ENCODE measurements around the gene ZNF280D.
"Not testable (repeated sequence)": the region's sequence is repeated elsewhere in the genome, so short reads cannot be mapped to it uniquely, and the experiment has no call there.

The ZNF280D gene, protein sequence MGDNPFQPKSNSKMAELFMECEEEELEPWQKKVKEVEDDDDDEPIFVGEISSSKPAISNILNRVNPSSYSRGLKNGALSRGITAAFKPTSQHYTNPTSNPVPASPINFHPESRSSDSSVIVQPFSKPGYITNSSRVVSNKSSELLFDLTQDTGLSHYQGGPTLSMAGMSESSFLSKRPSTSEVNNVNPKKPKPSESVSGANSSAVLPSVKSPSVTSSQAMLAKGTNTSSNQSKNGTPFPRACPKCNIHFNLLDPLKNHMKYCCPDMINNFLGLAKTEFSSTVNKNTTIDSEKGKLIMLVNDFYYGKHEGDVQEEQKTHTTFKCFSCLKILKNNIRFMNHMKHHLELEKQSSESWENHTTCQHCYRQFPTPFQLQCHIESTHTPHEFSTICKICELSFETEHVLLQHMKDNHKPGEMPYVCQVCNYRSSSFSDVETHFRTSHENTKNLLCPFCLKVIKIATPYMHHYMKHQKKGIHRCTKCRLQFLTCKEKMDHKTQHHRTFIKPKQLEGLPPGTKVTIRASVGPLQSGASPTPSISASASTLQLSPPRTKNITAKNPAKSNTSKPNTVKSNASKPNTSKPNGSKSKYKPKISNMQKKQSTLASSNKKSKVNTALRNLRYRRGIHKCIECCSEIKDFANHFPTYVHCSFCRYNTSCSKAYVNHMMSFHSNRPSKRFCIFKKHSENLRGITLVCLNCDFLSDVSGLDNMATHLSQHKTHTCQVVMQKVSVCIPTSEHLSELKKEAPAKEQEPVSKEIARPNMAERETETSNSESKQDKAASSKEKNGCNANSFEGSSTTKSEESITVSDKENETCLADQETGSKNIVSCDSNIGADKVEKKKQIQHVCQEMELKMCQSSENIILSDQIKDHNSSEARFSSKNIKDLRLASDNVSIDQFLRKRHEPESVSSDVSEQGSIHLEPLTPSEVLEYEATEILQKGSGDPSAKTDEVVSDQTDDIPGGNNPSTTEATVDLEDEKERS

DNA sequence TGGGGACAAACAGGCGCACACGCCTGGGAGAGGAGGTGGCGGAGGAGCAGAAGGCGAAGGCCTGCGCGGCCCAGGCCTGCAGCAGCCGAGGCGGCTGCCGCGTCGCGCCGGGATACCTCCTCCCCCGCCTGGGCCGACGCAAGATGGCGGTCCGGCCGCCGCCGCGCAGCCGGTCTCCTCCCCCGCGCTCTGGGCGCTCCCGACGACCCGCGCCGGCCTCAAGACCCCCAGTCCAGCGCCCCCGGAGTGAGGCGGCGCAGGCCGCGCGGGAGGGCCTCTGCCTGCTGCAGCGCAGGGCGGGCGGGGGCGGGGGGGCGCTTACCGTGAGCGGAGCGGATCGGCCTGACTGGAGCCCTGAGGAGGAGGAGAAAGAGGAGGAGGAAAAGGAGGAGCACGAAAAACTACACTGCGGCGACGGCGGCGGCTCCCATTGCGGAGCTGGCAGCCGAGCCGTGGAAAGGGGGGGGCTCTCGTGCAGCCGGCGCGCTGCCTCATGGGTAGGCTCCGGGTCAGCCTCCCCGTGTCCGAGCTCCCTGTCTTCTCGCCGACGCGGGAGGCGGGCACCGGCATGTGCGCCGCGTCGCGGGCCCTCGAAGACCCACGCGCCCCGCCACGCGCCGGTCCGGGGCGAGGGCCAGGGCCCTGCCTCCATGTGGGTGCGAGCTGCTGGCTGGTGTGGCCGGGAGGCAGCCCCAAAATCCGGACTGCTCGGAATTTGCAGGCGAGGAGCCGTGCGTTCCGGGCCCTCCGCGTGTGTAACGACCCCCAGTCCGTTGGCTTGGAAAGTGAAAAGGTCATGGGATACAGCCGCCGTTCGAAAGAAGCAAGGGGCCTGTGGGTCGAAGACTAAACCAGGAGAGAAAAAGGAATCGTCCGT lies at the start of gene ZNF280D:
TSS of gene ZNF280D (minus strand) at position 374 of the 877 bp plus-strand sequence. CDS start 26,400 bp downstream, outside the sequence.
- no peak for FAIRE-seq
- DNase-seq (ENCODE audit: insufficient read length, low spot score) = peak; percentile 65

DNA sequence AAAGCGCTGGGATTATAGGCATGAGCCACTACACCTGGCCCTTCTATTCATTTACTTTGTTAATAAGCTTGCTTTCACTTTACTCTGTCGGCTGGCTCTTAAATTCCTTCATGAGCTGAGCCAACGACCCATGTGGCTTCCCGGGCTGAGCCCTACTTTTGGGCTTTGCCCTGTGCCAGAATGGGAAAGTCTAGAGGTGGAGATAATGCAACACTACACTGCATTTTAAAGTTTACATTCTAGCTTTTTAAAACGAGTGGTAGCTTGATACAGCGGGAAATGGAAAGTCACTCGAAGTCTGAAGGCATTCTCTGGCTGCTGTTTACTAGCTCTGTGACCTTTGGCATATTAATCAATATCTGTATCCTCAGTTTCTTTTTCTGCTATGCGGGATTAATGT lies 49.0 kb upstream of the ZNF280D start:
- FAIRE-seq (no peak), DNase-seq (ENCODE audit: insufficient read length, low spot score) (no peak)

DNA sequence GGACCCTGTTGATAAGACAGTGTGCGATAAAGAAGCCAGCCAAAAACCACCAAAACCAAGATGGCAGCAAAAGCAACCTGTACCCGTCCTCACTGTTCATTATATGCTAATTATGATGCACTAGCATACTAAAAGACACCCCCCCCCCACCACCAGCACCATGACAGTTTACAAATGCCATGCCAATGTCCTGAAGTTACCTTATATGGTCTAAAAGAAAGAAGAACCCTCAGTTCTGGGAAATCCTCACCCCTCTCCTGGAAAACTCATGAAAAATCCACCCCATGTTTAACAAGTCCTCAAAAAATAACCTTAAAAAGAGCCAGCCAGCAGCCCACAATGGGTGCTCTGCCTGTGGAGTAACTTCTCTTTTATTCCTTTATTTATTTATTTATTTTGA lies 48.4 kb upstream of the ZNF280D start:
- no peak for FAIRE-seq

DNA sequence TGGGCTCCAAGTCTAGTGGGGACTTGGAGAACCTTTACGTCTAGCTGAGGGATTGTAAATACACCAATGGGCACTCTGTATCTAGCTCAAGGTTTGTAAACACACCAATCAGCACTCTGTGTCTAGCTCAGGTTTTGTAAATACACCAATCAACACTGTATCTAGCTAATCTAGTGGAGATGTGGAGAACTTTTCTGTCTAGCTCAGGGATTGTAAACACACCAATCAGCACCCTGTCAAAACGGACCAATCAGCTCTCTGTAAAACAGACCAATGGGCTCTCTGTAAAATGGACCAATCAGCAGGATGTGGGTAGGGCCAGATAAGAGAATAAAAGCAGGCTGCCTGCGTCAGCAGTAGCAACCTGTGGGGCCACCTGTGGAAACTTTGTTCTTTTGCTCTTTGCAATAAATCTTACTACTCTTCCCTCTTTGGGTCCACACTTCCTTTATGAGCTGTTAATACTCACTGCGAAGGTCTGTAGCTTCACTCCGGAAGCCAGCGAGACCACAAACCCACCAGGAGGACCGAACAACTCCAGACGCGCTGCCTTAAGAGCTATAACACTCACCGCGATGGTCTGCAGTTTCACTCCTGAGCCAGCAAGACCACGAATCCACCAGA lies 46.9 kb upstream of the ZNF280D start:
- not testable (repeated sequence) for DNase-seq (ENCODE audit: insufficient read length, low spot score)
- FAIRE-seq = peak; percentile 47

More for the DNA sequence above, 48.4 kb upstream of the ZNF280D start:
- DNase-seq (ENCODE audit: insufficient read length, low spot score) = no peak

DNA sequence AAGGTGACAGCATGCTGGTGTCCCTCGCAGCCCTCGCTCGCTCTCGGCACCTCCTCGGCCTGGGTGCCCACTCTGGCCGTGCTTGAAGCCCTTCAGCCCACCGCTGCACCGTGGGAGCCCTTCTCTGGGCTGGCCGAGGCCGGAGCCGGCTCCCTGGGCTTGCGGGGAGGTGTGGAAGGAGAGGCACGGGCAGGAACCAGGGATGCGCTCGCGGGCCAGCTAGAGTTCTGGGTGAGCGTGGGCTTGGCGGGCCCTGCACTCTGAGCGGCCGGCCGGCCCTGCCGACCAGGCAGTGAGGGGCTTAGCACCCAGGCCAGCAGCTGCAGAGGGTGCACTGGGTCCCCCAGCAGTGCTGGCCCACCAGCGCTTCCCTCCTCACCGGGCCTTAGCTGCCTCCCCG lies 46.1 kb upstream of the ZNF280D start:
- not testable (repeated sequence) for DNase-seq (ENCODE audit: insufficient read length, low spot score); FAIRE-seq

DNA sequence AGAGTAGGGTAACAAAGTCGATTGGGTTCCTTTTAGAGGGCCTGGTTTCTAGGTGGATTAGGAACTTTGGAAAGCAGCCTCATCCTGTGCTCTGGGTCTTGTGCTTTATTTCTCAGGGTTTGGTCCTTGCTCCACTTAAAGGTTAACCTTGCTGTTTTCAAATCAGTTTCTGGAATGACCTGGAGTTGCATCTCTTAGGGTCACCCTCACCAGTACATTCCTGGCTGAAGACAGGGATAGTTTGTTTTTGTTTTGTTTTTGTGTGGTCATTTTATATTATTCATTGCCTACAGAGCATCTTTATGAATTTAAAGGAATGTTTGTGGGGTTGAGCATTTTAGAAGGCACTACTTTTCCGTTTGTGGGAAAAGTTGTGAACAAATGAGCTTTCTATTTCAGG lies 45.5 kb upstream of the ZNF280D start:
- DNase-seq (ENCODE audit: insufficient read length, low spot score) (no peak), FAIRE-seq (peak; percentile 35)

DNA sequence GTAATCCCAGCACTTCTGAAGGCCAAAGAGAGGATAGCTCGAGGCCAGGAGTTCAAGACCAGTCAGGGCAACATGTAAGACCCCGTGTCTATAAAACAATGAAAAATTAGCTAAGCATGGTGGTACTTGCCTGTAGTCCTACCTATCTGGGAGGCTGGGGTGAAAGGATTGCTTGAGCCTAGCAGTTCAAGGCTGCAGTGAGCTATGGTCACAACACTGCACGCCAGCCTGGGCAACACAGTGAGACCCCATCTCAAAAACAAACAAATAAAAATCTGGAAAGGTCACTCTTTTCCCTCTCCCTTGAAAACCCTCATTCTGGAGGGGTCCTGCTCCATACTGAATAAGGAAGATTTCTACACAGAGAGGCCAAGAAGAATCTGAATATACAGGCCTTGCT lies 43.5 kb upstream of the ZNF280D start:
- no peak for DNase-seq (ENCODE audit: insufficient read length, low spot score)
- no peak for FAIRE-seq

DNA sequence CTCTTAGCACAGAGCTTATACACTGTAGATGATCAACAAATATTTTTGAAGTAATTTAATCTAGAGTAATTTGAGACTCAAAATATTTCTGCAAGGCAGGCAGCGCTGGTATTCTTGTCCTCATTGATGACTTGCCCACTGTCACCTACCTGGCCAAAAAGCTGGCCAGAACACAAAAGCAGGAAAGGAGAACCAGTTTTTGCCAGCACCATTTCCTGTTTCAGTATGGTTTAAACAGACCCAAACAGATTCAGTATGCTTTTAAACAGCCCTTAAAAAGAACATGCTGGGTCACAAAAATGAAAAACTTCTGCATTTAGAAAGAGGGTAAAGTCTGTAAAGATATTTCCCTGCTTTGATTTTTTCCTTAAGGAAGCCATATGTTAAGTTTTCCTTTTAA lies 42.3 kb upstream of the ZNF280D start:
- DNase-seq (ENCODE audit: insufficient read length, low spot score) (no peak), FAIRE-seq (no peak)

DNA sequence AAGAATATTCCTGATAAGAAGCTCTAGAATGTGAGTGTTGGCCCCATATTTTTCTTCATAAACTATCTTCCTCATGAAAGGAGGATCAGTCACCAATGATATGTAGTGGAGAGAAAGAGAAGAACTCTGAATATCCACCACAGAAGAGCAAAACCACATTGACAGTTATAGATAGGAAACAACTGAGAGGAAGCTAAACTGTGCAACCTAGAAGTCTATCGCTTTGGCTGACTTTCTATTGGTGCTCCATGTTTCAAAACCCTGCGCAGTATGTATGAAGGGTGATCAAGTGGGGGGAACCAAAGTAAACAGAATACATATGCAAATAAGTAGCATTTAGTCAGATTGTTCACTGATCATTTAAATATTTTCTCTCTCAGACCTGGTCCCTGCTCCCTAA lies 41.0 kb upstream of the ZNF280D start:
- DNase-seq (ENCODE audit: insufficient read length, low spot score) (no peak), FAIRE-seq (no peak)

DNA sequence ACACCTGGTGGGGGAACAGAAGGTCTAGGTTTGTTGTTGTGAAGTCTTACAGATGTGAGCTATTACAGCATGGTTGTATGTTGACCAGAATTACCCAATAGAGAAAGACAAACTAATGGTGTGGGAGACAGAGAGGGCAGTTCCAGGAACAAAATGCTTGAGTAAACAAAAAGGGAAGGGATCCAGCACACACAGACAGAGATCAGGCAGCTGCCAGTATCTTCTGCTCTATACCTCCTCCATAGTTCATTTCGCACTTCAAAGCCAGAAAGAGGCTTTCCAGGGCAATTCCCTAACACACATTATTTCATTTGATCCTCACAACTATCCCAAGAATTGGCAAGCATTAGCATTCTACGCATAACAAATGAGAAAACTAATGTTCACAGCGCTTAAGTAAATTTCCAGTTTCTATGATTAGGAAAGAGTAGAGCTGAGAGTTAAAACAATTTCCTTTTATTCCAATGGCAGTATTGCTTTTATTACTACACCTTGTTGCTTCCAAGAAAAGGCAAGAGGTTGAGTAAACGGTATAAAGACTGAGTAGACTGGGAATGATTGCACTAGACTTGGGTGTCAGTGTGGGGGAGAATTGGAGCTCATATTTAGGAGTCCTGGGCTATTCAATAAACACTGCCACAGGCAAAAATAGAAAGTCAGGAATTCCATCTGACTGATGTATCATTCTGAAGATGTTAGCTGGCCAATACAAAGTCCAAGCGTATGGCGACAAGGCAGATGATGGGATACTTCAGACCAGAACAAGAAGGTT lies 39.7 kb upstream of the ZNF280D start:
- DNase-seq (ENCODE audit: insufficient read length, low spot score) = no peak
- no peak for FAIRE-seq

DNA sequence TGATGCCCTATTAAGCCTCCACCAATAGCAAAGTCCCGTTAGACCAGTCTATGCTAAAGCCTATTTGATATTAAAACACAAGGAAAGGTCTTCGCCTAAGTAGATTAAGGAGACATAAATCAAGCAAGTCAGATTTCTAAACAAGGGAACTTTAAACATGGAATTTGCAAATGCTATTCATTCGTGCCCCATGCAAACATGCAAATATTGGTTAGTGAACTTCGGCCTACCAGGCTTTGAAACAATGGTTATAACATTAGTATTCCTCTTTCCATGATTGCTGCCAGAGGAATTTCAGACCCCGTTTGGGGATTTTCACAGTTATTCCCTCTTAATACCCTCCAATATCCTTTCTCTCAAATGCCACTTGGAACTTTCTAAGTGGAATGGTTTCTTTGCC lies 36.9 kb upstream of the ZNF280D start:
- DNase-seq (ENCODE audit: insufficient read length, low spot score) (no peak), FAIRE-seq (no peak)

DNA sequence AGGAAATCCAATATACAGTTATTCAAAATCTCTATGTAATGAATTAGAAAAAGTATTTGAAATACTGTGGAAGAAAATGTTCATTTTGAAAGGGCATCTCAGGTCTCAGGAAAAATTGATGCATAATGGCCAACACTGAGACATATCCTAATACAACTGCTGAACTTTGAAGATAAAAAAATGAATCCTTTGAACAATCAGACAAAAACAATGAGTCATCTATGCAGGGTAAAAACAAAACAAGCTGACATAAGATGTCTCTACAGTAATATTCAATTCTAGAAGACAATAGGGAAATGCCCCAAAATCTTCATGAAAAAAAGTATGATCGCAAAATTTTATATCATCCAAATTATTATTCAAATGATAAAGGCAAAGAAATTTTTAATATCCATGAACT lies 34.0 kb upstream of the ZNF280D start:
- DNase-seq (ENCODE audit: insufficient read length, low spot score) (no peak), FAIRE-seq (no peak)

DNA sequence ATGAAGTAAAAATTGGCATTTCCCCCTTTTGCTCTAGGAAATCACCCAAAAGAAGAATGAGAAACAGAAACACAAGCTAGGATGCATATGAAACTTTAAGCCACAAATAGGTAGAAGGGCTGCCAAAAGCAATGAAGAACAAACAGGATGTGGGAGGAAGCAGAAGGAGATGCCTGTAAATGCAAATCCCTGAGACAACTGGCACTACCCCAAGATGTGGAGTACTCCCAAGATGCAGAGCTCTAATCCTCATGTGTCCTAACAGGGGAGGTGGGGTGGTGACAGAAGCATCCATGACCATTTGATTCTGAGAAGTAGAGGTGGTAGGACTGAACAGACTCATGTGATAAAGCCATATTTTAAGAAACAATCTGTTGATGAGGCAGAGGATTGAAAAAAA lies 31.9 kb upstream of the ZNF280D start:
- DNase-seq (ENCODE audit: insufficient read length, low spot score) (no peak), FAIRE-seq (peak; percentile 58)

DNA sequence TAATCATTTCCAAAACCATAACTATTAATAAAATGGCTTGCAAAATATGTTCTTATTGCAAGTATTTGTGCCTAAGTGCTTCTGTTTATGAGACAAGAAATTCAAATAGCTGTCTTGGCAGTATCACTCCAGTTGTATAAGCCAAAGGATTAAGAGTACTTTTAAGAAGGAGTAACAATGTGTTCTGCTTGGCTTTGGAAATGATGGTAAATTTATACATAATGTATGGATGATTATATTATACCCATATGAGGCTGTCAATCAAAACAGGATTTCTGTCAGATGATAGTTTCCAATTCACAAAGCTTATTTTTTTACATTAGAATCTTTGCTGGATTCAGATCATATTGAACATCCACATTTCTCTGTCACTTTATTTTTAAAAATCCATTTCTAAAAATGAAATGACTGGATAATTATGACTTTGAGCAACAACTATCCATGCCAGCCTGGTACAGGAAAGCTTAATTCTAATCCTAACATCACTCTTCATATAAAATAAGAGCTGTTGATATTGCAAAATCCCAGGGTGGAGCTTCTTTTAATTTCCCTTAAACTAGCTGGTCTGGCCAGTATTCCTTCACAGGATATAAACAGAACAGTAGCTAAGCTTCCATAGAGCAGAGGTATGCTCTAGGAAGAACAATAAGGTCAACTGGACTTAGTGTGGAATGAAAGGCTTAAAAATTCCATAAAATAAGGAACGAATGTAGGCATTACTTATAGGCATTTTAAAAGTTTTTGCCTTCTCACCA lies 30.0 kb upstream of the ZNF280D start:
- FAIRE-seq (no peak), DNase-seq (ENCODE audit: insufficient read length, low spot score) (no peak)

DNA sequence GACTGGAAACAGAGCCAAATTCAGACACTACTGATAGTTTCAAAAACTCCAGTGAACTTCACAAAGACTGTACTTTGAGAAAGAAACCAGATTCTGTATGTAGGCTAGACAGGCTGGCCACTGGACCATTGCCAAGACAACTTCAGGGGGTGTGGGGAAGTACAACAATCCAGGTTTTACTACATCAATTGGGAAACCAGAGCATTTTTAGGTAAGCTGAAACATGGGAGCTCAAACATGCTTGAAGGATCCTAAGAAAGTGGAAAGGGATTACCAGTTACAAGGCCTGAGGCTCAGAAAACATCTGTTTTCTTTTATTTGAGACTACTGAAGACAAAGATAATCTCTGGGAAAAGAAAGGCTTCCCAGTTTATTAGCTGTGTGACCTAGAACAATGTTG lies 26.9 kb upstream of the ZNF280D start:
- DNase-seq (ENCODE audit: insufficient read length, low spot score) (no peak), FAIRE-seq (no peak)

DNA sequence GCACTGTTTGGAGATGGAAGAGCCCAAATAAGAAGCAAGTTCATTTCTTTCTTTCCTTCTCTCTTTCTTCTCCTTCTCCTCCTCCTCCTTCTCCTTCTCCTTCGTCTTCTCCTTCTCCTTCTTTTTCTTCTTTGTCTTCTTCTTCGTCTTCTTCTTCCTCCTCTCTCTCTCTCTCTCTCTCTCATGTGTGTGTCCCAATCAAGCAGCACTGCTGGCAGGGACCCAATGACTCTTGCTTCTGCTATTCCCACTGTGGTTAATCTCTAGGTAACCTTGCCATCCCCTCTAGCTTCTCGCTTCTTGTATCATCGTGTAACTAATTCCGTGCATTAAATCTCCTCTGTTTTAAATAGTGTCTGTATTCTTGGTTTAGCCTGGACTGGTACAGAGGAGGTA lies 26.1 kb upstream of the ZNF280D start:
- DNase-seq (ENCODE audit: insufficient read length, low spot score) (no peak), FAIRE-seq (no peak)

DNA sequence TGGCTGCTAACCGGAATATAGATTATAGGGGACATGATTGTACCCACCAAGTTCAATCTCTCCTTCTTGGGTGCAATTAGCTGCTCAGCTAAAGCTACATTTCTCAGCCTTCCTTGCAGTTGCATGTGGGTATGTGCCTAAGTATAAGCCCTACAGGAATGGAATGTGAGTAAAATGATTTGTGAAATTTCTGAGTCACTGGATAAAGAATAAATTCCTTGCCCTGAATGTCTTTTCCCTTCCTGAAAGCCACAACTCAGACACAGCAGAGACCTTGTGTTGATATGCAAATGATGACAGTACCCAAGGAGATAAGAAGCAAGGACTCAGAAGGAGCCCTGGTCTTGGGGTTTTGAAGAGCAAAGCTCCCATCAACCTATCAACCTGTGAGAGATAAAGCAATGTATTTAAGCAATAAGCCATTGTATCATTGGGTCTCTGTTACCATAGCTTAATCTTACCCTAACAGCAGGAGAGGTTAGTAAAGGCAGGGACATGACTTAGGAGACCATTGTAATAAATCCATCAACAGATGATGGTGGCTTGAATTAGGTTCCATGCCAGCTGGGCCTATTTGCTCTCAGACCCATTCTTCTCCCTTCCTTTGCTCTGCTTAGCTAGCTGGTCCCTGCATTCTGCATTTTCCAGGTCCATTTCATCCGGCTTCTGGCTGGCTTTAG lies 25.6 kb upstream of the ZNF280D start:
- FAIRE-seq = no peak
- DNase-seq (ENCODE audit: insufficient read length, low spot score) = no peak

DNA sequence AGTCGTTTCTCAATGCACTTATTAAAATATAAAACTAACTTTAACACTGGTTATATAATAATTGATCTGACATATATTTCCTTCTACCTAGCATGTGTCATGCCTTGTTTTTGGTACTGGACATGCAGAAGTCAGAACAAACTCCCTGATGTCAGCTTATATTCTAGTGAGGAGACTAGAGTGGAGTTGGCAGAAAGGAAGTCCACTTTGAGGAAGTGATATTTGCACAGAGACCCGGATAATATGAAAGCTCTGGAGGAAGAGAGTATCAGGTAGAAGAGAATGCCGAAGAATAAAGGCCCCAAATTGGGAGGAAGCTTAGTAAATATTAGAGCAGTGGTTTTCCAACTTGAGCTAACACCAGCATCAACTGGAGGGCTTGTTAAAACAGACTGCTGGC lies 24.6 kb upstream of the ZNF280D start:
- no peak for FAIRE-seq
- DNase-seq (ENCODE audit: insufficient read length, low spot score) = no peak

All from GM19239 (cell line).